Stimulated activated CD4-positive, alpha-beta T cell treated with anti-CD3 and anti-CD28 coated beads, Interleukin-12 subunit alpha, Interleukin-12 subunit beta, amount 100 ng/mL, for 48 hours (primary cell): ENCODE results near the gene NIT1.

Experiments used
- DNase-seq, 3 donors: peaks; one replicate each; pipeline ENCODE4 v3.0.0-alpha.2; 2020; ENCODE audit warnings: low read depth in 2 of 3, low spot score in 1 of 3

The NIT1 gene

DNA sequence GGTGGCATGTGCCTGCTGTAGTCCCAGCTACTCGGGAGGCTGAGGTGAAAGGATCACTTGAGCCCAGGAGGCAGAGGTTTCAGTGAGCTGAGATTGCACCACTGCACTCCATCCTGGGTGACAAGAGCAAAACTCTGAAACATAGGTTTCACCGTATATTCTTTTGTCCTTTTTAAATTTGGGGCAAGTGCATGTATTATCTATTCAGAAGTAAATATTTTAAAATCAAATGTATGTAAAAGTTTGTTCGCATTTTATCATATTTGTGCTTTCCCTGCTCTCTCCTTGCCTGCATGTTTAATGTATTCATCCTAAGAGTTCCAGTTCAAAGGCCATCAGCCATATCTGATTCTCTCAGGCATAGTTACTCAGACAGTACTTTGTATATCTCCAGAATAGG, 27.9 kb downstream of the NIT1 start:
- DNase-seq, result no peak

DNA sequence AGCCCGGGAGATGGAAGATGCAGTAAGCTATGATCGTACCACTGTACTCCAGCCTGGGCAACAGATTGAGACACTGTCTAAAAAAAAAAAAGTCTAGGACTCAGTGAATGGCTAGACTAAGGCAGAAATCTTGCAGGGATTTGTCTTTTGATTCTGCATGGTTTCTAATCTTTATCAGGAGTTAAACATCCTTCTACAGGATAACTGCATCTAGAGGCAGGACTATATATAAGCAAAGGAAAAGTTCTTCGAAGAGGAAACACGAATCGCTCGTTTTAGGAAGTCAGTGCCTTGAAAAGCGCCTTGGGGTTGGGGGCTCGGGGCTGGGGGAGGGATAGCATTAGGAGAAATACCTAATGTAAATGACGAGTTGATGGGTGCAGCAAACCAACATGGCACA, 35.3 kb downstream of the NIT1 start:
- DNase-seq, result no peak

GRCh38 chr1:161153682-161154337, 35.9 kb downstream of the NIT1 start, which contains the start of gene UFC1:
Gene UFC1 (plus strand): TSS chr1:161153978. CDS start chr1:161153998, 20 bp downstream.
- peak; percentile 64 to 76 (median 75) for DNase-seq

DNA sequence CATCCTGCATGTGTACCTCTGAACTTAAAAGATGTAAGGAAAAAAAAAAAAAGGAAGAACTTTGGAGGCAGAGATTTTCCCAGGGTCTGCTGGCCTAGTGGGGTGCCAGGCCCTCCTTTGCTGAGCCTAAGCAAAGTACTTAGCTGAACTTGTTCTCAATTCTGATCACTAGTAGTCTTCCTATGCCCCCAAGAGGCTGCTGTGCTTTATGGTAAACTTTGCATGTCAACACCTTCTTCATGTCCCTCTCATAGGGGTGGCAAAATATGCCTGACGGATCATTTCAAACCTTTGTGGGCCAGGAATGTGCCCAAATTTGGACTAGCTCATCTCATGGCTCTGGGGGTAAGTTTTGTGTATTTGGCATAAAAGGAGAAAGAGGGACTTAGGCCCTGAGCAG, 40.0 kb downstream of the NIT1 start:
- DNase-seq, result no peak

DNA sequence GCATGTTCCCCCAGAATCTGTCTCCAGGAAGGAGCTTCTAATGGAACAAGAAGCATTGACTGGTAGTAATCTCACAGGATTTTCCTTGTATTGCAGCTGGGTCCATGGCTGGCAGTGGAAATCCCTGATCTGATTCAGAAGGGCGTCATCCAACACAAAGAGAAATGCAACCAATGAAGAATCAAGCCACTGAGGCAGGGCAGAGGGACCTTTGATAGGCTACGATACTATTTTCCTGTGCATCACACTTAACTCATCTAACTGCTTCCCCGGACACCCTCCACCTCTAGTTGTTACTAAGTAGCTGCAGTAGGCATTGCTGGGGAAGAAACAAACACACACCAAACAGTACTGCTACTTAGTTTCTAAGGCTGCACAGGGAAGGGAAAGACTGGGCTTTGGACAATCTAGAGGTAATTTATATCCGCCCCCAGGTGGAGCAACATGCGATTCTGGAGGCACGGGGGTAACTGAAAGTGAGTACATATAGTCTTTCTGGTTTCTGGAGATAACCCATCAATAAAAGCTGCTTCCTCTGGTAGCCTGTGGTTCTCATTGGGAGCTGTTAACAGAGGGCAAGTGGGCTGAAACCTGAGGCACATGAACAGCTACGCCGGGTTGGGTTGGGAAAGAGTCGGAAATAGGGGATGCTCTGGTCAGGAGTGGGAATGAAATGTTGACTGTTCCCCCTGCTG, 40.6 kb downstream of the NIT1 start:
- no peak for DNase-seq

- DNase-seq, result peak; percentile 85 to 92 (median 86)
Observed at GRCh38 chr1:161159087-161159912, 41.4 kb downstream of the NIT1 start, which contains the start of gene USP21. Gene USP21 (plus strand): TSS chr1:161159500. CDS start chr1:161160641, 1,141 bp downstream.

- DNase-seq, result no peak
Observed at GRCh38 chr1:161159913-161160243, 42.0 kb downstream of the NIT1 start.

GRCh38 chr1:161160671-161161145, 42.8 kb downstream of the NIT1 start:
- no peak for DNase-seq

- DNase-seq, result no peak
Observed at GRCh38 chr1:161161652-161162051, 43.7 kb downstream of the NIT1 start.

DNA sequence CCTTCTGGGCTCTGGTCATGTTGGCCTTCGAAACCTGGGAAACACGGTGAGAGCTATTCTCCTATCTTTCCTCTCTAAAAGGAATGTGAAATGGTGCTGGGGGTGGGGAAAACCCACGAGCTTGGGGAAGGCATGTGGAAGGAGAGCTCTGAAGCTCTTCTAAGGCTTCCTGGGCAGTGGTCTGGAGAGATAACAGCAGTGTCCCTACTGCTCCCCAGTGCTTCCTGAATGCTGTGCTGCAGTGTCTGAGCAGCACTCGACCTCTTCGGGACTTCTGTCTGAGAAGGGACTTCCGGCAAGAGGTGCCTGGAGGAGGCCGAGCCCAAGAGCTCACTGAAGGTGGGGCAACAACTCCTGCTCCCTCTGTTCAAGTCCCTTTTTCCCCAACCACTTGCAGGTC, 44.1 kb downstream of the NIT1 start:
- DNase-seq, result no peak

DNA sequence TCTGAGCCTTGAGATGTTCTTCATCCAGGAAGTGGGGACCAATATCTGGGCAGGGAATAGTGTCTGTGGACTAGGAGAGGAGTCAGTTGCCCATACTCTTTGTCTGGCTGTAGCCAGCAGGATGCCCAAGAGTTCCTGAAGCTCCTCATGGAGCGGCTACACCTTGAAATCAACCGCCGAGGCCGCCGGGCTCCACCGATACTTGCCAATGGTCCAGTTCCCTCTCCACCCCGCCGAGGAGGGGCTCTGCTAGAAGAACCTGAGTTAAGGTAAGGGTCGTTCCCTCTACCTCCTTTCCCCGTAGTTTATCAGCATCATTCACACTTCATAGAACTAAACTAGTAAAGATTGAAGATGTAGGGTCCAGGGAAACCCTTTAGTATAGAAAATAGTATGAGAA, 44.9 kb downstream of the NIT1 start:
- no peak for DNase-seq

- DNase-seq, result no peak
Observed at GRCh38 chr1:161163793-161164192, 45.9 kb downstream of the NIT1 start.

DNA sequence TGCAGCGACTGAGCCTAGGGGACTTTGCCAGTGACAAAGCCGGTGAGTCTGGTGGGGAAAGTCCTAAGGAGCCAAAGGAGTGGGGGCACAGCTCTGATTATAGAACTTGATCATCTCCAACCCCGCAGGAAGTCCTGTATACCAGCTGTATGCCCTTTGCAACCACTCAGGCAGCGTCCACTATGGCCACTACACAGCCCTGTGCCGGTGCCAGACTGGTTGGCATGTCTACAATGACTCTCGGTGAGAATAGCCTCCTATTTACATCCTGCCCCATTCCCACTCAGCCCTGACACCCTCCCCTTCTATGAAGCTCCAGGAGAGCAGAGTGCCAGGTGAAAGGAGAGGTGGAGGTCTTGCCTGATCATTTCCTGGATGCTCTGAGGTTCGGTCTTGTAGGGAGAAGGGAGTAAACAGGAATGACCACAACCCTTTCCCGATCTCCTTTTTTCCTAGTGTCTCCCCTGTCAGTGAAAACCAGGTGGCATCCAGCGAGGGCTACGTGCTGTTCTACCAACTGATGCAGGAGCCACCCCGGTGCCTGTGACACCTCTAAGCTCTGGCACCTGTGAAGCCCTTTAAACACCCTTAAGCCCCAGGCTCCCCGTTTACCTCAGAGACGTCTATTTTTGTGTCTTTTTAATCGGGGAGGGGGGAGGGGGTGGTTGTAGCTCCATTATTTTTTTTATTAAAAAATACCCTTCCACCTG, 47.2 kb downstream of the NIT1 start:
- DNase-seq, result no peak

- DNase-seq, result peak; percentile 85 to 90 (median 89)
Observed at GRCh38 chr1:161165742-161166668, 48.1 kb downstream of the NIT1 start, which contains the start of gene PPOX. Gene PPOX (plus strand): TSS chr1:161166426. CDS start chr1:161166848, 422 bp downstream.

GRCh38 chr1:161166669-161167548, 49.0 kb downstream of the NIT1 start:
- DNase-seq, result no peak

DNA sequence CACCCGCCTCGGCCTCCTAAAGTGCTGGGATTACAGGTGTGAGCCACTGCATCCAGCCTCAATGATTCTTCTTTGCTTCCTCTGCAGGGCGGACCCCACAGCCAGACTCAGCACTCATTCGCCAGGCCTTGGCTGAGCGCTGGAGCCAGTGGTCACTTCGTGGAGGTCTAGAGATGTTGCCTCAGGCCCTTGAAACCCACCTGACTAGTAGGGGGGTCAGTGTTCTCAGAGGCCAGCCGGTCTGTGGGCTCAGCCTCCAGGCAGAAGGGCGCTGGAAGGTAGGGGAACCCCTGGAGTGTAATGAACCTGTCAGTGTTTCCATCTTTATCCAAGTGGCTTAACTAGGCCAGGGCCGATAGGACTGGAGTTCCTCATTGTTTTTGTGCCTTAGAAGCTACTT, 51.0 kb downstream of the NIT1 start:
- no peak for DNase-seq
